ENCODE measurements around the gene DYNC1LI2.

GRCh38 chr16:66740010-66740409, 11.4 kb downstream of the DYNC1LI2 start:
- TF ChIP-seq CTCF (IDR thresholded peaks at IDR 0.05) (peak in 1 of 2 donors; percentile 64), POLR2A (IDR thresholded peaks at IDR 0.05) (no peak)

Data from suprapubic skin (tissue), 3 donors.